Measurements from ENCODE around the gene FAM131A.

Gene FAM131A, protein sequence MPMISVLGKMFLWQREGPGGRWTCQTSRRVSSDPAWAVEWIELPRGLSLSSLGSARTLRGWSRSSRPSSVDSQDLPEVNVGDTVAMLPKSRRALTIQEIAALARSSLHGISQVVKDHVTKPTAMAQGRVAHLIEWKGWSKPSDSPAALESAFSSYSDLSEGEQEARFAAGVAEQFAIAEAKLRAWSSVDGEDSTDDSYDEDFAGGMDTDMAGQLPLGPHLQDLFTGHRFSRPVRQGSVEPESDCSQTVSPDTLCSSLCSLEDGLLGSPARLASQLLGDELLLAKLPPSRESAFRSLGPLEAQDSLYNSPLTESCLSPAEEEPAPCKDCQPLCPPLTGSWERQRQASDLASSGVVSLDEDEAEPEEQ

DNA sequence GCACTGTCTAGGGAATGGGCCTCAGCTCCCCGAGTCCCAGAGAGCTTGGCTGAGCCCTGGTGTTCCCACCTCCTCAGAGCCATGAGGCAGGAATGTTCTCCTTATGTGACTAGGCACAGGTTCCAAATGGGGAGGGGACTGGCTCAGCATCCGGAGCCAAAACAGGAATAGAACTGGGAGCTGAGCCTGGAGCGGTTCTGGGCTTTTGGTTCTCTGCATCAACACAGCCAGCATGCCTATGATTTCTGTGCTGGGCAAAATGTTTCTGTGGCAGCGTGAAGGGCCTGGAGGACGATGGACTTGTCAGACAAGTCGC, at the start of gene FAM131A:
TSS of gene FAM131A (plus strand) at position 202 of the 316 bp plus-strand sequence. CDS start at position 233, 31 bp downstream.
- DNase-seq: no peak

DNA sequence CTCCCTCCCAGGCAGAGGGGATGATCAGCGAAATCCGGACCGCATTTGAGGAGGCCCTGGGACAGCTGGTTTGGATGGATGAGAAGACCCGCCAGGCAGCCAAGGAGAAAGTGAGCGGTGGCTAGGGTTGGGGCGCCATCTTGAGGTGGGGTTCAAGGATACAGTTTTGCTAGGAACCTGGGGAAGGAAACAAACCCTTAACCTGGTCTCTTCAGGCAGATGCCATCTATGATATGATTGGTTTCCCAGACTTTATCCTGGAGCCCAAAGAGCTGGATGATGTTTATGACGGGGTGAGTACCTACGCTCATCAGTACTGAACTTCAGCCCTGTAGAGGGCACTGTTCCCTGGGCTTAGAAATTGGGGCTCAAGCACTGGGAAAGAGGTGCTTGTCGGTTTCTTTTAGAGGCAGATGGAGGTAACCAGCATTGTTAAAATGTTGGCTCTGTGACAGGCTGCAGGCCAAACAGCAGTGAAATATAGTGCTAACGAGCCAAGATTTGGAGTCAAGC, 47.9 kb upstream of the FAM131A start:
- DNase-seq: peak; percentile 12 to 22

DNA sequence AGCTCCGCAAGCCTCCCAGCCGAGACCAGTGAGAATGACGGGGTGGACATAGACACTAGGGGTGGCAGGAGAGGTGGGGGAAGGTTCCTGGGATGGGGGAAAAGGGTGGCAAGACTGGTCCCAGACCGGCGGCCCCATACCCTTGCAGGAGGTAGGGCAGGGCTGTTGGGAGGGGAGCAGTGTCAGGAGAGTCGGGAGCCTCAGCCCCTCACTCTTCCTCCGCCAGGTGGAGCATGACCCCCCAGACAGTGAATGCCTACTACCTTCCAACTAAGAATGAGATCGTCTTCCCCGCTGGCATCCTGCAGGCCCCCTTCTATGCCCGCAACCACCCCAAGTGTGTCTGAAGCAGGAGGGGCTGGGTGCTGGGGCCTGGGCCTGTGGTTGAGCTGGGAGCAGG, 47.1 kb upstream of the FAM131A start:
- no peak for DNase-seq

DNA sequence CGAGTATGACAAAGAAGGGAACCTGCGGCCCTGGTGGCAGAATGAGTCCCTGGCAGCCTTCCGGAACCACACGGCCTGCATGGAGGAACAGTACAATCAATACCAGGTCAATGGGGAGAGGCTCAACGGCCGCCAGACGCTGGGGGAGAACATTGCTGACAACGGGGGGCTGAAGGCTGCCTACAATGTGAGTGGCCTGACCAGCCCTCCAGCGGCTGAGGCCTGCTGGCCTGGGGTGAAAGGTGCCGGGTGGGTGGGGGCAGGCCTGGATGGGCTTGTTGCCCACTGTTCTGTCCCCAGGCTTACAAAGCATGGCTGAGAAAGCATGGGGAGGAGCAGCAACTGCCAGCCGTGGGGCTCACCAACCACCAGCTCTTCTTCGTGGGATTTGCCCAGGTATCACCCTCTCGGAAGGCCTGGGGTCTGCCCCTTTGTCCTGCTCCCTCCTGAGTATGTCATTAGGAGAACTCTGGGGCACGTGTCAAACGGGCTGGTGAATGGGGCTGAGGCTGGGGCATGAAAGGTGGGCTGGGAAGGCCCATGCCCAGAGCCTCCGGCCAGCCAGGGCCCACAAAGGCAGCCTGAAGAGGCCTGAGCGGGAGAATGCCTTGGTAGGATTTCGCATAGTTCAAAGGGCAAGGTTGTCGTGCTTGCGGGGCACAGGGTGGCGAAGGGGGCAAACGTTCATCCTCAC, 46.2 kb upstream of the FAM131A start:
- no peak for DNase-seq

DNA sequence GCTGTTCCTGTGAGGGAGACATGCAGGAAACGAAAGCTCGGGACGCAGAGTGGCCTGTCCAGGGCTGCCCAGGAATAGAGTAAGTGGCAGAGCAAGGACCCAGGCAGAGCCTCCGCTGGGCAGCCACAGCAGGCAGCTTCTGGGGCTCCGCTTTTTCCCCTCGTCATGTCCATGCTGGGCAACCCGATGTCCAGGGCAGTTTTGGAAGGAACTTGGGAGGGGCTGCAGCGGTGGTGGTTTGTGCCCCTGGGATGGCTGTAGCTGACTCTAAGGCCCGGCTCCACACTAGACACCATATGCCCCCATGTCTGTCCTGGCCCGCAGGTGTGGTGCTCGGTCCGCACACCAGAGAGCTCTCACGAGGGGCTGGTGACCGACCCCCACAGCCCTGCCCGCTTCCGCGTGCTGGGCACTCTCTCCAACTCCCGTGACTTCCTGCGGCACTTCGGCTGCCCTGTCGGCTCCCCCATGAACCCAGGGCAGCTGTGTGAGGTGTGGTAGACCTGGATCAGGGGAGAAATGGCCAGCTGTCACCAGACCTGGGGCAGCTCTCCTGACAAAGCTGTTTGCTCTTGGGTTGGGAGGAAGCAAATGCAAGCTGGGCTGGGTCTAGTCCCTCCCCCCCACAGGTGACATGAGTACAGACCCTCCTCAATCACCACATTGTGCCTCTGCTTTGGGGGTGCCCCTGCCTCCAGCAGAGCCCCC, 45.5 kb upstream of the FAM131A start:
- no peak for DNase-seq

DNA sequence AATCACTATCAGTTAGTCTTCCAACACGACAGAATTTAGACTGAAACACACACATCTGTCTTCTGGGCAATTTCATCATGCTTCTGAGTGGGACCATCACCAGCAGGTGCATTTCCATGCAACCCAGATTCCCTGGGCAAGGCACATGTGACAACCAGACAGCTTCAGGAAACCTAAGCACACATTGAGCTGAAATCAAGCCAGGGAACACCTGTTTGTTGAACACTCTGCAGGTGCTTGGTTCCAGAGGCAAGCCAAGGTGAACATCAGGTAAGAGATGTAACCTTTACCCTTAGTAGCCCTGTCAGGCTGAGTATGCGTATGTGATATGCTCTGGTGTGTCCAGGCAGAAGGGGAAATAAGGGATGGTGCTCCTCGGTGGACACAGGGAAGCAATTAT, 41.6 kb upstream of the FAM131A start:
- DNase-seq: no peak

DNA sequence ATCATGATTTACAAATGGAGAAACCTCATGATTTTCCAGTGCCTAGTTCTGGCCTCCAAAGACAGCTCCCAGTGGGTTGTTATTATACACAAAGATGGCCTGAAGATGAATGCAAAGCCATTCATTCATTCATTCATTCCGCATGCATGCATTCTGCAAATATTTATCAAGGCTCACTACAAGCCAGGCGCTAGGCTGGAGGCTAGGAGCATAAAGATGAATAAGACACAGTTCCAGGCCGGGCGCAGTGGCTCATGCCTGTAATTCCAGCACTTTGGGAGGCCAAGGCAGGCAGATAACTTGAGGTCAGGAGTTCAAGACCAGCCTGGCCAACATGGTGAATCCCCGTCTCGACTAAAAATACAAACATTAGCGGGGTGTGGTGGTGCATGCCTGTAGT, 40.8 kb upstream of the FAM131A start:
- no peak for DNase-seq

DNA sequence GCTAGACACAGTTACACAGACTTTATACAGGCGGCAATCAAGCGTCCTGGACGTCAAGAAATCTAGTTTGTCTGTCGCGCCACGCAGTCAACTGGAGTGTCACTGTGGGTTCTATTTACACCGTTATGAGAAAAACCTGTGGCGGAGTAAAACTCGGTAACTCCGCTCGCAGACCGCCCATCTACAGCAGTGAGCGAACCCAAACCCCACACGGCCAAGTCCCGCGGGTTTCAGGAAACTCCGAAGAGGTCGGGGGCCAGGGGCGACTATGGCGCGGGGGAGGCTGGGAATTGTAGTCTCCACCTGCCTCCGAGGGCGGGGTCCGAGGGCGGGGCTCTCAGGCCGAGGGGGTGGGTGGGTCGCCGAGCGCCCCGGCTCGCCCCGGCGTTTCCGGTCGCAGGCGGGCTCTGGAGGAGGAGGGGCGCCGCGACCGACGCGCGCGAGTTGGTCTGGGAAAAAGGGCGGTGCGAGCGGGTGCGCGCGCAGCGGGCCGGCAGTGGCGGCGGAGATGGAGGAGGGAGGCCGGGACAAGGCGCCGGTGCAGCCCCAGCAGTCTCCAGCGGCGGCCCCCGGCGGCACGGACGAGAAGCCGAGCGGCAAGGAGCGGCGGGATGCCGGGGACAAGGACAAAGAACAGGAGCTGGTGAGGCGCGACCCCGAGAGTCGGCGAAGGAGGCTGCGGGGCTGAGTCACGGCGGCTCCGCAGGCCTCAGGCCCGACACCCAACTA, 38.5 kb upstream of the FAM131A start, which contains the start of gene PSMD2:
TSS of gene PSMD2 (plus strand) at position 483 of the 729 bp plus-strand sequence. CDS start at position 509, 26 bp downstream.
- peak; percentile 89 to 95 for DNase-seq

DNA sequence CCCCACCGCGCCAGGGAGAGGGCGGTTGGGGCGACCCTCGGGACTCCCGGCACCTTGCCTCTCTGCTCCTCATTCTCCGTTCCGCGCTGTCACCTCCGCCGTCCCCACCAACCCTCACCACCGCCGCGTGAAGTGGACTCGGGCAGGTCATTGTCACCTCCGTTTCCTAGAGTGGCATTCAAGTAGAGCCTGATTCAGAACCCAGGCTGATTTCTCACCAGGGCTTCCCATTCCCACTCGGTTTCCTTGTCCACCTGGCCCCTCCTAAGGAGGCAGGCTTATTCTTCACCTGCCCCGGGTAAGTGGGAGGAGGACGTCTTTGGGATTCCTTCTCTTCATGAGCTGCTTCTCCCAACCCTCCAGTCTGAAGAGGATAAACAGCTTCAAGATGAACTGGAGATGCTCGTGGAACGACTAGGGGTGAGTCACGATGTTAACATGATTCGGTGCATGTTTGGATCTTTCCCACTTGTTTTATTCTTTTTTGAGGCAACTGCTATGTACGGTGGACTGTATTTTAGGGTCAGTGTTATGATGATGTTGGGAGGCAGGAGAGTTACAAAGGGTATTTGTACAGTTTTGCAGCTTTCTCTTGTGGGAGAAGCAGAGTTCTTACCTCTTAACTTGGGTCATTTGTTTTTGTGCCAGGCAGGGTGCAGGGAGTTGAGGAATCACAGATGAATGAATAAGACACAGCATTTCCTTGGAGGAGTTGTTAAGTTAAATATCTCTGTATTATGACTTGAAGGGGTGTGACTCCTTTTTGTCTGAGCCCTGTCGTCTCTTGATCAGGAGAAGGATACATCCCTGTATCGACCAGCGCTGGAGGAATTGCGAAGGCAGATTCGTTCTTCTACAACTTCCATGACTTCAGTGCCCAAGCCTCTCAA, 37.7 kb upstream of the FAM131A start:
- DNase-seq: no peak

DNA sequence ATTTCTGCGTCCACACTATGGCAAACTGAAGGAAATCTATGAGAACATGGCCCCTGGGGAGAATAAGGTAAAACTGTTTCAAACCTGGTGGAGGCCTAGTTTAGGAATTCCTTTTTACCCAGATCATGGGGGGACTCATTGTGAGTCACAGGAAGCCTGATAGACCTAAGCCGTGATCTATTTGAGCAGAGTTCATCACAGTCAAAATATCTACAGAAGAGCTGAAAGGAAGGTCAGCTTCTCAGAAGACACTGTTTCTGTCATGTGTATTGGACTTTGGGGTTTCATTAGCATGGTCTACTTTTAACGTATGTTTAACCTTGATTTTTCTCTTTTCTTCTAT, 37.1 kb upstream of the FAM131A start:
- DNase-seq: no peak

DNA sequence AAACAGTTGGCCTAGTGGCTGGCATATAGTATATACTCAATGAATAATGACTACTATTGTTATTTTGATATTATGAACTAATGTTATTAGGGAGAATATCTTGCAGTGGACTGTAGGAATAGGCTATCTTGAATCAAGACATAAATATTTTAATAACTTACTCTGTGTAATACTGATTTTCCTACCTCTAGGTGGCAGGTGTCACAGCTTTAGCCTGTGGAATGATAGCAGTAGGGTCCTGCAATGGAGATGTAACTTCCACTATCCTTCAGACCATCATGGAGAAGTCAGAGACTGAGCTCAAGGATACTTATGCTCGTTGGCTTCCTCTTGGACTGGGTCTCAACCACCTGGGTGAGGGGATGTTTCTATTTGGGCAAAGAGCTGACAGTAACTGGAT, 31.8 kb upstream of the FAM131A start:
- no peak for DNase-seq

DNA sequence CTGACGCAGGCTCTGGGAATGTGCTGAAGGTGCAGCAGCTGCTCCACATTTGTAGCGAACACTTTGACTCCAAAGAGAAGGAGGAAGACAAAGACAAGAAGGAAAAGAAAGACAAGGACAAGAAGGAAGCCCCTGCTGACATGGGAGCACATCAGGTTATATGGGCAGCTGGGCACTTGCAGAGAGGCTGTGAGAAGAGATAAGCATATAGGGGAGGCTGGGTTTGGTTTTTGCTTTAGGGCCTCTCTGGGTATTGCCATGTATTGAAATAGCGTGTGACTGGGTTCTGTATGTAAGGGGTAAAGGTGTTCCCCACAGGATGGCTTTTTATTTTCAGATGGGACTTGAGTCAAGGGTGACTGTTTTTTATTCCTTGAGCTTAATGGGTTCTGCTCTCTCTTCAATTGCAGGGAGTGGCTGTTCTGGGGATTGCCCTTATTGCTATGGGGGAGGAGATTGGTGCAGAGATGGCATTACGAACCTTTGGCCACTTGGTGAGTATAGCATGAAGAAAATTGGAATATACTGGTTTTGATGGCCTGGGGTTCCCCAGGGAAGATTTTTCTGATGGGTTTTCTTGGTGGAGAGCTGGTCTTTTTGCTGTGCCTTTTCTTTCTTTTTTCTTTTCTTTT, 30.9 kb upstream of the FAM131A start:
- no peak for DNase-seq

DNA sequence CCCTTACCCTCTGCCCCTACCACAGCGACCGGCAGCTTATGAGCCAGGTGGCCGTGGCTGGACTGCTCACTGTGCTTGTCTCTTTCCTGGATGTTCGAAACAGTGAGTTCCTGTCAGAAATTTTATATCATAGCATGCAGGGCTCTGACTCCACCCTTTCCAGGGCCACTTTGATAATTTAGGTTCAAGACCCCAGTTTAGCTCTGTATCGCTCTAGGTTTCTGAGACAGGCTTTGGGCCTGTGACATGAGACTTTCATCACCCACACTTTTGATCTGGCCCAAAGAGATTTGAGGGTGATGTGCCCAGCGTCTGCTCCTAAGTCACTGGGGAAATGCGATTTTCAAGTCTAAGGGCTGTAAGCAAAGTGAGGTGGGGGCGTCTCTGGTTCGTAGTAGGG, 29.5 kb upstream of the FAM131A start:
- no peak for DNase-seq

DNA sequence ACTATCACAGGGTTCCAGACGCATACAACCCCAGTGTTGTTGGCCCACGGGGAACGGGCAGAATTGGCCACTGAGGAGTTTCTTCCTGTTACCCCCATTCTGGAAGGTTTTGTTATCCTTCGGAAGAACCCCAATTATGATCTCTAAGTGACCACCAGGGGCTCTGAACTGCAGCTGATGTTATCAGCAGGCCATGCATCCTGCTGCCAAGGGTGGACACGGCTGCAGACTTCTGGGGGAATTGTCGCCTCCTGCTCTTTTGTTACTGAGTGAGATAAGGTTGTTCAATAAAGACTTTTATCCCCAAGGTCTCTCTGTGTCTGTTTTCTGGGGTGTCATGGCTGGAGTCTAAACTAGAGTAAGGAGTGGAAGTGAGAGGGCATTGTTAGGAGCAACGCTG, 28.7 kb upstream of the FAM131A start:
- DNase-seq: no peak

DNA sequence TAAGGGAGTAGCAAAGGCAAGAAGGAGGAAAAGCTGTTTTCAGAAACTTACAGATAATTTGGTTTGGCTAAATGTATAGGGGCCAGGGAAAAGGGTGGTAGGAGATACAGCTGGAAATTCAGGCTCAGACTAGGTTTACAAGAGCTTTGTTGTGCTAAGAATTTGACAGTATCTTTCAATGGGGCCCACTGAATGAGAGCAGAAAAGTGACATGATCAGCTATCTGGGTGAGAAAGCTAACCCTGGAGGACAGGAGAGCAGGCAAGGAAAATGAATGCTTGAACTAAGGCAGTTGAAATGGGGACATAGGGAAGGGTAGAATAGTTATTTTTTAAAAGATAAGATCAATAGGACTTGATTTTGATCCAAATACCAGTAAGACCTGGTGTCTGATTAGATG, 25.8 kb upstream of the FAM131A start:
- DNase-seq: no peak

DNA sequence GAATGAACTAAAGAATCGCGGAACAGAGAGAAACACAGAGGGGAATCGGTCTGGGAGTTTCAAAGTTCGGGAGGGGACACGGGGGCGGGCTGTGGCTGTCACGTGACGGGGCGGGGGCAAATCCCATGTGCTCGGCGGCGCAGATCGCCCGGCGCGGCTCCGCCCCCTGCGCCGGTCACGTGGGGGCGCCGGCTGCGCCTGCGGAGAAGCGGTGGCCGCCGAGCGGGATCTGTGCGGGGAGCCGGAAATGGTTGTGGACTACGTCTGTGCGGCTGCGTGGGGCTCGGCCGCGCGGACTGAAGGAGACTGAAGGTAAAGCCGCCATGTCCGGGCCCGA, 23.1 kb upstream of the FAM131A start, which contains the start of gene EIF4G1:
TSS of gene EIF4G1 (plus strand) at position 244 of the 337 bp plus-strand sequence. CDS start 1,191 bp downstream, outside the sequence.
- peak; percentile 74 to 84 for DNase-seq

DNA sequence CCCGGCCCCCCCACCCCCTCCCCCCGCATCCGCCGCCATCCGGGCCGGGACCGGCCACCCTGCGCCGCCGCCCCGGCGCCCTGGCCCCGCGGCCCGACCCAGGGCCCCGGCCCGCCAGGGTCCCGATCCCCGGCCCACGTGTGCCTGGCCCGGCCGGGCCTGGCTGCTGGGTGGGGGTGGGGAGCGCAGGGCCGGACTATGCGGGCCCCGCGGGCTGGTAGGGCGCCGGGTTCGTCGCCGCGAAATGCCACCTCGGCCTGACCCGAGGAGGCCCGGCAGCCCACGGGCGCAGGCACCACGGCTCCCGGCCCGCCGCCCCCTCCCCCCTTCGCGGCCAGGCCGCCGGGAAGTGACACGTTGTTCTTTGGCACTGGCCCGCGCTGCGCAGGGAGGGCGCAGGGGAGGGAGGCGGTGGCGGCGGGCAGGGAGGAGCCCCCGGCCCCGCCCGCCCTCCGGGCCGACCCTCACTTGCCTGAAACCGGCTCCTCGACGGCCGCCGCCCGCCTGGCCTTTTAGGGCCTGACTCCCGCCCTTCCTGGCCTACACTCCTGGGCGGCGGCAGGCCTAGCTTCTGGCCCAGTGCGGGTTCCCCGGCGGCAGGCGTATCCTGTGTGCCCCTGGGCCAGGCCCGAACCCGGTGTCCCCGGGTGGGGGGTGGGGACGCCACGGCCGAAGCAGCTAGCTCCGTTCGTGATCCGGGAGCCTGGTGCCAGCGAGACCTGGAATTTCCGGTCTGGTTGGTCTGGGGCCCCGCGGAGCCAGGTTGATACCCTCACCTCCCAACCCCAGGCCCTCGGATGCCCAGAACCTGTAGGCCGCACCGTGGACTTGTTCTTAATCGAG, 22.5 kb upstream of the FAM131A start:
- DNase-seq: no peak

DNA sequence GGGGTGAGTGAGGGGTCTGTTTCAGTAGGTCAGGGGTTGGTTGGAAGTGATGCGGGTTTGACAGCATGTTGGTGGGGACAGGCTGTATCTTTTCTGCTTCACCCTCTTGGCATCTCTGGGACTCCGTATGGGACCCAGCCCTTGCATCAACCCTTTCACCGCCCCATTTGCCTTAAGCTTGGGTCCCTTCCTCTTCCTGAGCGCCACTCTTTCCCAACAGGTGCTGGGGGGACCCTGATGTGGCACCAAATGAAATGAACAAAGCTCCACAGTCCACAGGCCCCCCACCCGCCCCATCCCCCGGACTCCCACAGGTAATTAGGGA, 21.9 kb upstream of the FAM131A start:
- DNase-seq: no peak

DNA sequence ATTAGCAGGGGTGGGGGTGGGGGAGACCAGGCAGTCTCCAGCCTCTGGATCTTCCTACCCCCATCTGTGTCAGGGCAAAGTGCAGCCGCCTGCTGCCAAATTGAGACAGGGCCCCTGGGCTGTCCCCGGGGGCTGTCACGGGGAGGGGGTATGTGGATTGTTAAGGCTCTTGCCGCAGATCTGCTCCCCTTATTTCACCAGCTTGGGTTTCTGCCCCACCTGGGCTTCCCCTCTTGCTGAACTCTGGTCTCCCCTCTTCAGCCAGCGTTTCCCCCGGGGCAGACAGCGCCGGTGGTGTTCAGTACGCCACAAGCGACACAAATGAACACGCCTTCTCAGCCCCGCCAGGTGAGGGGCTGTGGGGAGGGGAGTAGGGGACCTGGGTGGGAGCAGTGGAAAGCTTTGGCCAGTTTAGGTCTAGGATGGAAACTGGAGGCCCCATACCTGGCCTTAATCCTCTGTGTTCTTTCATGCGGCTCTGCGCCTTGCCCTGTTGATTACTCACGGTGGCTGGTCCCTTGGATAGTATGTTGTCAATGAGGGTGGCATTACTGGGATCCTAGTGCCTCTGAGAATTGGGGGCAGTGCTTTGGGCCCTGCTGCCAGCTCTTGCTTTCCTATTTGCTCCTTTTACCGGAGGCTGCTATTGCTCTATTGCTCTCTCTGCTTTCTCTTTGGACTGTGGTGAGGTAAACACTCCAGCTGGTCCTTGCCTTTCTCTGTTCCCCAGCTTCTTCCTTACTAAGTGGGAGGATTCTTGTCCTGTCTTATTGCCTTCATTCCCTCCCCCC, 21.3 kb upstream of the FAM131A start:
- DNase-seq: no peak

DNA sequence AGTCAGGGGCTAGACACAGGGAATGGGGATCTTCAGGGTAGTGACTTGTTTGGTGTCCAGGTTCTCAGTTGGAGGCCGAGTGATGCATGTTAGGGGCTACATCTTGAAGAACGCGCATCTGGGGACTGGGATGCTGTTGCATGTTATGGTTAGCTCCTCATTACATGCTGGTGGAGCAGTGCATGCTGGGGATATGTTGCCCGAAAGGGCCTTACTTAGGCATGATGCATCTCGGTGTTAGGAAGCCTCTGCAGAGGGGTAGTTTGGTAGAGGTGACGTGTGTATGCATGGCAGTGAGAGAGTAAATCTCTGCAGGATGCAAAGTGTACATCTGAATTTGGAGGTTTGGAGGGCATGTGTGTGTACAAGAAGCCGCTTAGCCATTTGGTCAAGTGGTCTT, 20.6 kb upstream of the FAM131A start:
- no peak for DNase-seq
